Tibial nerve (tissue), 4 donors: ENCODE measurements around the gene RNF130. TPM values are rescaled to one million over a fixed set of nuclear protein-coding genes. Genes with fewer than 3 reads are reported as not detected.
"Not testable (repeated sequence)": the region's sequence is repeated elsewhere in the genome, so short reads cannot be mapped to it uniquely, and the experiment has no call there.

Experiments used
- DNase-seq, 2 donors: peaks; one replicate each; pipeline ENCODE4 v3.0.0-alpha.2; 2019; ENCODE audit warnings: low spot score in 2 of 2
- H3K27ac ChIP-seq, 4 donors: fragments of 200-600 bp; sonication (generic) in 3 of 4; one replicate each; pipeline ENCODE4 v1.5.1; 2017 to 2019; ENCODE audit warnings: mild to moderate bottlenecking in 1 of 4
- H3K27me3 ChIP-seq, 2 donors: fragments of 200-600 bp; sonication (generic) in 1 of 2; one replicate each; pipeline versions ENCODE4 v1.5.1 to v1.6.0; 2017 to 2019
- H3K36me3 ChIP-seq, 3 donors: fragments of 200-600 bp; sonication (generic); one replicate each; pipeline ENCODE4 v1.5.1; 2018 to 2019
- H3K4me1 ChIP-seq, 4 donors: fragments of 200-600 bp; sonication (generic) in 3 of 4; one replicate each; pipeline ENCODE4 v1.5.1; 2017 to 2019
- H3K4me3 ChIP-seq, 4 donors: fragments of 200-600 bp; sonication (generic) in 3 of 4; one replicate each; pipeline ENCODE4 v1.5.1; 2017 to 2019; ENCODE audit warnings: mild to moderate bottlenecking in 1 of 4, moderate library complexity in 1 of 4
- H3K9me3 ChIP-seq, 4 donors: fragments of 200-600 bp; sonication (generic) in 3 of 4; one replicate each; pipeline ENCODE4 v1.5.1; 2017 to 2019
- CTCF ChIP-seq, 5 experiments: fragments of 200-600 bp in 3 of 5; fragments of 450-650 bp in 2 of 5; sonication (generic) in 3 of 5; IDR thresholded peaks; one replicate each; pipeline ENCODE4 v1.5.1; 2016 to 2019; ENCODE audit warnings: antibody characterized with exemption in 5 of 5, mild to moderate bottlenecking in 3 of 5, moderate library complexity in 2 of 5
- EP300 ChIP-seq, 2 donors: sonication (generic); formaldehyde crosslinking; IDR thresholded peaks; one replicate each; pipeline ENCODE4 v1.6.1; 2017; ENCODE audit warnings: antibody characterized with exemption in 2 of 2, mild to moderate bottlenecking in 1 of 2
- POLR2A ChIP-seq, 2 donors: fragments of 450-650 bp; IDR thresholded peaks; one replicate each; pipeline ENCODE4 v1.6.1; 2017; ENCODE audit warnings: antibody characterized with exemption in 2 of 2, mild to moderate bottlenecking in 2 of 2, moderate library complexity in 2 of 2
- WGBS, 2 donors: methylation state at CpG; one replicate each; pipeline ENCODE4 v1.1.5; 2018; 5-methylcytosine and 5-hydroxymethylcytosine counted together
- total RNA-seq, 4 donors: library from RNA; depleted of rRNA; stranded (reverse); fragments of >200 nt; gene quantifications; one replicate each; pipeline ENCODE4 v1.1.0, GENCODE V29; 2016

RNF130 gene
- total RNA-seq, 4 donors from 2014 or later = 121 to 150 (median 143) TPM

- DNase-seq = no peak
- H3K36me3 ChIP-seq = peaks cover 0 to 20% (median 0%) of the 10 kb centered on the region in 3 donors
- WGBS, 2 donors = 69 to 100% methylated on average over 2 of the region's 2 CpGs
These were observed 69.8 kb downstream of the RNF130 start for GRCh38 chr5:180001742-180002141.

GRCh38 chr5:180001136-180001535 lies 70.4 kb downstream of the RNF130 start:
- Histone ChIP-seq H3K9me3 (peaks cover 0 to 4% (median 0%) of the 10 kb centered on the region in 4 donors), H3K27ac (no peak overlapping the region), H3K4me1 (peaks cover 0 to 21% (median 5%) of the 10 kb centered on the region in 4 donors), H3K4me3 (no peak overlapping the region), H3K36me3 (peaks cover 0 to 20% (median 0%) of the 10 kb centered on the region in 3 donors), H3K27me3 (no peaks in the 10 kb centered on the region)
- no peak for TF ChIP-seq CTCF (IDR thresholded peaks at IDR 0.05)
- DNase-seq = no peak

More at GRCh38 chr5:180001742-180002141, 69.8 kb downstream of the RNF130 start:
- Histone ChIP-seq H3K27ac (no peak overlapping the region), H3K27me3 (no peaks in the 10 kb centered on the region), H3K4me1 (peaks cover 0 to 26% (median 8%) of the 10 kb centered on the region in 4 donors), H3K9me3 (no peaks in the 10 kb centered on the region), H3K4me3 (no peak overlapping the region)
- no peak for TF ChIP-seq CTCF (IDR thresholded peaks at IDR 0.05)
- TF ChIP-seq POLR2A (IDR thresholded peaks at IDR 0.05) = no peak
- TF ChIP-seq EP300 (IDR thresholded peaks at IDR 0.05) = no peak

DNA sequence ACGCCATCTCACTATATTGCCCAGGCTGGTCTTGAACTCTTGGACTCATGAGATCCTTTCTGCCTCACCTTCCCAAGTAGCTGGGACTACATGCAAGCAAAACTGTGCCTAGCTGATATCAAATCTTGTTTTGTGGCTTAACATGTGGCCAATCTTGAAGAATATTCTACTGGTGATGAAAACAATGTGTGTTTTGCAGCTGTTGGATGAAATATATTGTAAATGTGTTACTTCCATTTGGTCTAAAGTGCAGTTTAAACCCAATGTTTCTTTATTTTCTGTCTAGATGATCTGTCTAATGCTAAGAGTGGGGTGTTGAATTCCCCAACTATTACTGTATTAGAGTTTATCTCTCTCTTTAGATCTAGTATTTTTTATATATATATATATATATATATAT lies 73.1 kb downstream of the RNF130 start:
- no peak overlapping the region for H3K27ac ChIP-seq
- peaks cover 0 to 26% (median 0%) of the 10 kb centered on the region in 3 donors for H3K36me3 ChIP-seq
- no peaks in the 10 kb centered on the region for H3K4me1 ChIP-seq
- H3K9me3 ChIP-seq = peaks cover 0 to 20% (median 0%) of the 10 kb centered on the region in 4 donors
- DNase-seq = no peak
- WGBS, 2 donors = 96 to 98% methylated on average over 1 of the region's 1 CpG
- TF ChIP-seq POLR2A (IDR thresholded peaks at IDR 0.05) (no peak), EP300 (IDR thresholded peaks at IDR 0.05) (no peak), CTCF (IDR thresholded peaks at IDR 0.05) (no peak)
- H3K27me3 ChIP-seq = no peaks in the 10 kb centered on the region
- no peak overlapping the region for H3K4me3 ChIP-seq

- Histone ChIP-seq H3K36me3 (peaks cover 0 to 12% (median 0%) of the 10 kb centered on the region in 3 donors), H3K27me3 (no peaks in the 10 kb centered on the region), H3K4me3 (no peak overlapping the region), H3K4me1 (no peaks in the 10 kb centered on the region), H3K9me3 (peaks cover 0 to 31% (median 0%) of the 10 kb centered on the region in 4 donors), H3K27ac (no peak overlapping the region)
- WGBS, 2 donors = 93 to 96% methylated on average over 3 of the region's 3 CpGs
- DNase-seq = no peak
- TF ChIP-seq EP300 (IDR thresholded peaks at IDR 0.05) = no peak
- no peak for TF ChIP-seq CTCF (IDR thresholded peaks at IDR 0.05)
- TF ChIP-seq POLR2A (IDR thresholded peaks at IDR 0.05) = no peak
These were observed 76.8 kb downstream of the RNF130 start for GRCh38 chr5:179994583-179995323.

DNA sequence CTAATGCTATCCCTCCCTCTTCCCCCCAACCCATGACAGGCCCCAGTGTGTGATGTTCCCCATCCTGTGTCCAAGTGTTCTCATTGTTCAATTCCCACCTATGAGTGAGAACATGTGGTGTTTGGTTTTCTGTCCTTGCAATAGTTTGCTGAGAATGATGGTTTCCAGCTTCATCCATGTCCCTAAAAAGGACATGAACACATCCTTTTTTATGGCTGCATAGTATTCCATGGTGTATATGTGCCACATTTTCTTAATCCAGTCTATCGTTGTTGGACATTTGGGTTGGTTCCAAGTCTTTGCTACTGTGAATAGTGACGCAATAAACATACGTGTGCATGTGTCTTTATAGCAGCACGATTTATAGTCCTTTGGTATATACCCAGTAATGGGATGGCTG lies 78.7 kb downstream of the RNF130 start:
- H3K27ac ChIP-seq, H3K4me3 ChIP-seq, DNase-seq, H3K4me1 ChIP-seq, H3K27me3 ChIP-seq: not testable (repeated sequence)
- Histone ChIP-seq H3K36me3 (peaks cover 0 to 12% (median 0%) of the 10 kb centered on the region in 3 donors), H3K9me3 (peaks cover 0 to 31% (median 0%) of the 10 kb centered on the region in 4 donors)
- WGBS, 2 donors = 95 to 96% methylated on average over 4 of the region's 4 CpGs
